ENCODE data around the gene CHRM5. TPM values are rescaled to one million over a fixed set of nuclear protein-coding genes. Genes with fewer than 3 reads are reported as not detected.

The CHRM5 gene
- total and polyA plus RNA-seq, 4 donors = 0.01 to 0.23 TPM; not detected in 2

GRCh38 chr15:33932734-33933133 lies 35.6 kb upstream of the CHRM5 start:
- ATAC-seq (ENCODE audit: insufficient read depth, low FRiP score) (no peak), DNase-seq (no peak)
- TF ChIP-seq CTCF (IDR thresholded peaks at IDR 0.05; ENCODE audit: control extremely low read depth, extremely low read depth) = no peak
- peaks cover 0 to 4% (median 0%) of the 10 kb centered on the region in 5 donors for H3K4me1 ChIP-seq (ENCODE audit: control insufficient read depth in 5 of 5, insufficient read depth in 5 of 5, low read length in 5 of 5)
- no peak overlapping the region for H3K4me3 ChIP-seq
- H3K36me3 ChIP-seq (ENCODE audit: control insufficient read depth in 4 of 4, insufficient read depth in 4 of 4, low read length in 4 of 4) = no peaks in the 10 kb centered on the region
- no peaks in the 10 kb centered on the region for H3K9me3 ChIP-seq (ENCODE audit: control insufficient read depth in 4 of 4, insufficient read depth in 3 of 4, low read length in 3 of 4)
- H3K27ac ChIP-seq (ENCODE audit: low read depth in 1 of 2, low read length in 1 of 2) = no peak overlapping the region
- 97 to 98% methylated on average over 2 of the region's 2 CpGs for WGBS, 2 donors
- H3K27me3 ChIP-seq (ENCODE audit: control insufficient read depth in 3 of 3, insufficient read depth in 3 of 3, low read length in 2 of 3) = no peaks in the 10 kb centered on the region
- no peak overlapping the region for H3K9ac ChIP-seq (ENCODE audit: insufficient read depth in 1 of 2, low read length in 2 of 2)

GRCh38 chr15:33934396-33934795 lies 33.9 kb upstream of the CHRM5 start:
- Histone ChIP-seq H3K36me3 (ENCODE audit: control insufficient read depth in 4 of 4, insufficient read depth in 4 of 4, low read length in 4 of 4) (no peaks in the 10 kb centered on the region), H3K9ac (ENCODE audit: insufficient read depth in 1 of 2, low read length in 2 of 2) (no peak overlapping the region), H3K27me3 (ENCODE audit: control insufficient read depth in 3 of 3, insufficient read depth in 3 of 3, low read length in 2 of 3) (no peaks in the 10 kb centered on the region), H3K4me3 (no peak overlapping the region), H3K9me3 (ENCODE audit: control insufficient read depth in 4 of 4, insufficient read depth in 3 of 4, low read length in 3 of 4) (no peaks in the 10 kb centered on the region), H3K27ac (ENCODE audit: low read depth in 1 of 2, low read length in 1 of 2) (no peak overlapping the region), H3K4me1 (ENCODE audit: control insufficient read depth in 5 of 5, insufficient read depth in 5 of 5, low read length in 5 of 5) (peaks cover 0 to 4% (median 0%) of the 10 kb centered on the region in 5 donors)
- no peak for DNase-seq
- 74 to 82% methylated on average over 3 of the region's 3 CpGs for WGBS, 2 donors
- TF ChIP-seq CTCF (IDR thresholded peaks at IDR 0.05; ENCODE audit: control extremely low read depth, extremely low read depth) = no peak
- no peak for ATAC-seq (ENCODE audit: insufficient read depth, low FRiP score)

GRCh38 chr15:33934921-33935320 lies 33.4 kb upstream of the CHRM5 start:
- no peak for ATAC-seq (ENCODE audit: insufficient read depth, low FRiP score)
- WGBS, 2 donors = 87 to 90% methylated on average over 5 of the region's 5 CpGs
- Histone ChIP-seq H3K27ac (ENCODE audit: low read depth in 1 of 2, low read length in 1 of 2) (no peak overlapping the region), H3K4me1 (ENCODE audit: control insufficient read depth in 5 of 5, insufficient read depth in 5 of 5, low read length in 5 of 5) (peaks cover 0 to 4% (median 0%) of the 10 kb centered on the region in 5 donors), H3K27me3 (ENCODE audit: control insufficient read depth in 3 of 3, insufficient read depth in 3 of 3, low read length in 2 of 3) (no peaks in the 10 kb centered on the region), H3K9ac (ENCODE audit: insufficient read depth in 1 of 2, low read length in 2 of 2) (no peak overlapping the region), H3K4me3 (no peak overlapping the region), H3K36me3 (ENCODE audit: control insufficient read depth in 4 of 4, insufficient read depth in 4 of 4, low read length in 4 of 4) (no peaks in the 10 kb centered on the region), H3K9me3 (ENCODE audit: control insufficient read depth in 4 of 4, insufficient read depth in 3 of 4, low read length in 3 of 4) (no peaks in the 10 kb centered on the region)
- DNase-seq = no peak
- TF ChIP-seq CTCF (IDR thresholded peaks at IDR 0.05; ENCODE audit: control extremely low read depth, extremely low read depth) = no peak
